ENCODE results near the gene WNK2.

WNK2 gene

DNA sequence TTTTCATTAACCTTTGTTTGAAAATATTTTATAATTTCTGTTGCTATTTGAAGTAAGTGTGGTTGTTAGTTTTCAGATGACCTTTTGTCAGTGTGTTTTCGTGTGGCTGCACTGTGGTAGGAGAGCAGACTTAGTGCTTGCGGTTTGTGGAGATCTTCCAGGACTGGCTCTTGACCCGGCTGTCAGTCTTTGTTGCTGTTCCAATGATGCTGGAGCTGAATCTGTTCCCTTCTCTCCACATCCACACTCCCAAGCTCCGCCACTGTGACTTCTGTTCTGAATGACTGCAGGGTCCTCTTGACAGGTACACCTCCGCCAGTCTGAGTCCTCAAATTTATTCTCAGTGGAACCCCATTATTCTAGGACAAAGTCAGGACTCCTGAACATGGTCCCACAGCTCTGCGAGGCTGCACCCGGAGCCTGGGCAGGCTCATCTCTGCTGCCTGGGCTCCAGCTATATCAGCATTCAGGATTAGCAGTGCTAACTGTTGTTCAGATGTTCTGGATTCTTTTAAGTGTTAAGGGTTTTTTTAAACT is 126.0 kb downstream of the WNK2 start:
- no peaks in the 10 kb centered on the region for H3K36me3 ChIP-seq (replicated peaks in 1 of 2; ENCODE audit: control insufficient read depth in 2 of 2, insufficient read depth in 2 of 2, low read length in 2 of 2)
- H2BK5ac ChIP-seq (ENCODE audit: low read length): no peak overlapping the region
- H3K79me1 ChIP-seq (ENCODE audit: low read depth, low read length): no peaks in the 10 kb centered on the region
- no peak overlapping the region for H4K8ac ChIP-seq (ENCODE audit: low read depth, low read length)
- H3K4me2 ChIP-seq (ENCODE audit: insufficient read depth, low read length, poor library complexity, severe bottlenecking): no peak overlapping the region
- H4K91ac ChIP-seq (ENCODE audit: low read depth, low read length, poor library complexity): no peak overlapping the region
- H2AK5ac ChIP-seq (ENCODE audit: low read depth, low read length): no peak overlapping the region
- no peak for DNase-seq (ENCODE audit: low spot score)
- H3K4me1 ChIP-seq (ENCODE audit: control insufficient read depth in 2 of 2, insufficient read depth in 1 of 2, low read depth in 1 of 2, low read length in 2 of 2): peaks cover 0 to 4% of the 10 kb centered on the region in 2 donors
- no peak overlapping the region for H2AFZ ChIP-seq (ENCODE audit: low read length)
- H3K9ac ChIP-seq (ENCODE audit: low read depth, low read length, poor library complexity): no peak overlapping the region
- H3K23ac ChIP-seq (ENCODE audit: low read depth, low read length, poor library complexity): no peak overlapping the region
- H2BK15ac ChIP-seq (ENCODE audit: low read length): no peak overlapping the region
- H3K4me3 ChIP-seq (ENCODE audit: low read length in 2 of 2): peak overlapping the region in 1 of 2 donors; percentile 48
- H3K27me3 ChIP-seq (ENCODE audit: control insufficient read depth in 3 of 3, insufficient read depth in 3 of 3, low read depth in 1 of 3, low read length in 3 of 3): no peaks in the 10 kb centered on the region
- H3K9me3 ChIP-seq (replicated peaks in 1 of 2; ENCODE audit: control insufficient read depth in 2 of 2, insufficient read depth in 1 of 2, low read depth in 1 of 2, low read length in 2 of 2): no peaks in the 10 kb centered on the region
- no peak overlapping the region for H3K18ac ChIP-seq (ENCODE audit: low read length)
- H2BK120ac ChIP-seq (ENCODE audit: low read depth, low read length): no peak overlapping the region
- H3K14ac ChIP-seq (ENCODE audit: low read length): no peak overlapping the region
- no peak overlapping the region for H3K27ac ChIP-seq (replicated peaks; ENCODE audit: low read length)
- no peak overlapping the region for H2BK12ac ChIP-seq (ENCODE audit: low read length)
- no CpG with 5 or more reads among the region's 7 CpGs for WGBS, 2 donors (ENCODE audit: extremely low coverage in 2 of 2, insufficient read length in 2 of 2, insufficient replicate concordance in 1 of 2)
- no peak overlapping the region for H3K4ac ChIP-seq (ENCODE audit: low read length)

DNA sequence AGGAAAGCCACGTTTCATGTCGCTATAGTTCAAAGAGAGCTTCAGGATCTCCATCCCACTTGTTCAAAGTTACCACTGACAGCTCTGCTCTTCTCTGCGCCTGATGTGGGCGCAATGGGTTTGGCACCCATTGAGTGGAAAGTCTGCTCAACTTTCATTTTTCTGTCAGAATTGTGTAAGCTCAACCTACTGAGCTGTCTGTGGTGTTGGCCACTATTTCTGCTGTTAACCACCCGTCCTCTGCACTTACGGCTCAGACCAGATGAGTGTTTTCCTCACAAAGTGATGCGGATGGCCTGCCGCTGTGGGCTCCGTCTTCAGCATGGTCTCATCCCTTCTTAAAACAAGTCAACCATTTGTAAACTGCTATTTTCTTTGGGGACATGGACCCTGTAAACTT is 131.2 kb downstream of the WNK2 start:
- Histone ChIP-seq H4K91ac (ENCODE audit: low read depth, low read length, poor library complexity) (no peak overlapping the region), H2AFZ (ENCODE audit: low read length) (no peak overlapping the region), H3K4me1 (ENCODE audit: control insufficient read depth in 2 of 2, insufficient read depth in 1 of 2, low read depth in 1 of 2, low read length in 2 of 2) (no peaks in the 10 kb centered on the region), H2BK120ac (ENCODE audit: low read depth, low read length) (no peak overlapping the region), H2BK15ac (ENCODE audit: low read length) (no peak overlapping the region), H2BK5ac (ENCODE audit: low read length) (no peak overlapping the region), H3K27ac (replicated peaks; ENCODE audit: low read length) (no peak overlapping the region), H2BK12ac (ENCODE audit: low read length) (no peak overlapping the region), H3K9me3 (replicated peaks in 1 of 2; ENCODE audit: control insufficient read depth in 2 of 2, insufficient read depth in 1 of 2, low read depth in 1 of 2, low read length in 2 of 2) (no peaks in the 10 kb centered on the region), H3K27me3 (ENCODE audit: control insufficient read depth in 3 of 3, insufficient read depth in 3 of 3, low read depth in 1 of 3, low read length in 3 of 3) (no peaks in the 10 kb centered on the region), H3K9ac (ENCODE audit: low read depth, low read length, poor library complexity) (no peak overlapping the region), H3K4me2 (ENCODE audit: insufficient read depth, low read length, poor library complexity, severe bottlenecking) (no peak overlapping the region), H2AK5ac (ENCODE audit: low read depth, low read length) (no peak overlapping the region), H3K18ac (ENCODE audit: low read length) (no peak overlapping the region), H3K4ac (ENCODE audit: low read length) (no peak overlapping the region), H3K36me3 (replicated peaks in 1 of 2; ENCODE audit: control insufficient read depth in 2 of 2, insufficient read depth in 2 of 2, low read length in 2 of 2) (no peaks in the 10 kb centered on the region), H3K4me3 (ENCODE audit: low read length in 2 of 2) (no peak overlapping the region), H3K79me1 (ENCODE audit: low read depth, low read length) (peaks cover 1% of the 10 kb centered on the region), H3K14ac (ENCODE audit: low read length) (no peak overlapping the region), H4K8ac (ENCODE audit: low read depth, low read length) (no peak overlapping the region), H3K23ac (ENCODE audit: low read depth, low read length, poor library complexity) (no peak overlapping the region)
- no peak for DNase-seq (ENCODE audit: low spot score)
- no CpG with 5 or more reads among the region's 9 CpGs for WGBS, 2 donors (ENCODE audit: extremely low coverage in 2 of 2, insufficient read length in 2 of 2, insufficient replicate concordance in 1 of 2)

DNA sequence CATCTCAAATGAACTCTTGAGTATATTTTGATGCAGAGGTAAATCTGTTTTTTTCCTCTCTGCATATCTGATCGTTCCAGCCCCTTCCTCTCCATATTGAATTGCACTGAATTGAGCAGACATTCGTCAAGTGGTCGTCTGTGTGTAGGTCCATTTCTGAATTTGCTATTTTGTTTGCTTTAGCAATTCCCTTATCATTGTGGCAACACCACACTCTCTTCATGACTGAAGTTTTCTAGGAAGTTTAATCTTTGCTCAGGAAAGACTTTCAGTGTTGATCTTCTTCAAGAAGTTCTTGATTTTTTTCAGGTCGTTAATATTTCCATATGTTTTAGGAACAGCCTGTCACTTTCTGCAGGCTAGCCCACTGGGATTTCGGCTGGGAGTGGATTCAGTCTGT is 132.0 kb downstream of the WNK2 start:
- no peak overlapping the region for H2BK120ac ChIP-seq (ENCODE audit: low read depth, low read length)

DNA sequence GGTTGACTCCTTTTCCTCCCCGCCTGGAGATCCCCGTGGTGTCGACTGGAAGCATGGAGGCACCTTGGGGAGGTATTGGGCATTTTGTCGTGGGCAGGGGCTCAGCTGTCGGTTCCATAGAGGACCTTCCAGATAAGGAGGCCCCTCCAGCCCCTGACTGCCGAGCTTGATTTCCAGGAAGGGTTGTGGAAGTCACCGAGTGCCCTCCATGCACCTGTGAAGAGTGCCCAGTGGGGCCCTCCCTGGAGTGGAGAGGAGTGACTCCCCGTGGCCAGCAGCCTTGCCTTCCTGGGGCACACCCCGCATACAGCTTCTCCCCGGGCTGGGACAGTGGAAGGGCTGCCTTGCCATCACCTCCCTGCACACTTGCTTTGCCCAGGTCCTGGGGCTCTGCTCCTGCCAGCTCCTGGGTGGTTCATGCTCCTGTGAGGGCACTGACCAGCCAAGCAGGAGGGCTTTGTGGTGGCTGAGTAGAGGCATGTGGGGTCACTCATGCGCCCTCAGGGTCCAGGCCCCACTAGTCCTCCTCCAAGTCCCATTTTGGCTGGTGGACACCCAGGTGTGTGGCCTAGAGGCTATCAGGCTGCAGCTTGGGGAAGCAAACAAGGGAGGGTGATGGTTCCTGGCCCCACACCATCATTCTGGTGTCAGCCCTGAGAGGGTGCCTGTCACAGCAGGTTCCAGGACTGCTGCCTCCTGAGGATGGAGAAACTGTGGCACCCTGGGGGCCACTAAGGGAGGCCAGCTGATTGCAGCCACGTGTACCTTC is 133.0 kb downstream of the WNK2 start:
- no peaks in the 10 kb centered on the region for H3K36me3 ChIP-seq (replicated peaks in 1 of 2; ENCODE audit: control insufficient read depth in 2 of 2, insufficient read depth in 2 of 2, low read length in 2 of 2)
- H3K27me3 ChIP-seq (ENCODE audit: control insufficient read depth in 3 of 3, insufficient read depth in 3 of 3, low read depth in 1 of 3, low read length in 3 of 3): no peaks in the 10 kb centered on the region
- H2AK5ac ChIP-seq (ENCODE audit: low read depth, low read length): peak overlapping the region; percentile 7
- no peak overlapping the region for H3K27ac ChIP-seq (replicated peaks; ENCODE audit: low read length)
- H2BK15ac ChIP-seq (ENCODE audit: low read length): no peak overlapping the region
- H3K4me1 ChIP-seq (ENCODE audit: control insufficient read depth in 2 of 2, insufficient read depth in 1 of 2, low read depth in 1 of 2, low read length in 2 of 2): no peaks in the 10 kb centered on the region
- H2AFZ ChIP-seq (ENCODE audit: low read length): no peak overlapping the region
- H4K8ac ChIP-seq (ENCODE audit: low read depth, low read length): no peak overlapping the region
- H3K4me3 ChIP-seq (ENCODE audit: low read length in 2 of 2): no peak overlapping the region
- no peaks in the 10 kb centered on the region for H3K9me3 ChIP-seq (replicated peaks in 1 of 2; ENCODE audit: control insufficient read depth in 2 of 2, insufficient read depth in 1 of 2, low read depth in 1 of 2, low read length in 2 of 2)
- H3K14ac ChIP-seq (ENCODE audit: low read length): peak overlapping the region; percentile 47
- no peak overlapping the region for H3K4ac ChIP-seq (ENCODE audit: low read length)
- H2BK5ac ChIP-seq (ENCODE audit: low read length): no peak overlapping the region
- H3K4me2 ChIP-seq (ENCODE audit: insufficient read depth, low read length, poor library complexity, severe bottlenecking): no peak overlapping the region
- no peak overlapping the region for H3K23ac ChIP-seq (ENCODE audit: low read depth, low read length, poor library complexity)
- H3K18ac ChIP-seq (ENCODE audit: low read length): peak overlapping the region; percentile 13
- peaks cover 1% of the 10 kb centered on the region for H3K79me1 ChIP-seq (ENCODE audit: low read depth, low read length)
- peak overlapping the region; percentile 50 for H3K9ac ChIP-seq (ENCODE audit: low read depth, low read length, poor library complexity)
- WGBS, 2 donors (ENCODE audit: extremely low coverage in 2 of 2, insufficient read length in 2 of 2, insufficient replicate concordance in 1 of 2): no CpG with 5 or more reads among the region's 12 CpGs
- H4K91ac ChIP-seq (ENCODE audit: low read depth, low read length, poor library complexity): no peak overlapping the region
- no peak for DNase-seq (ENCODE audit: low spot score)
- no peak overlapping the region for H2BK12ac ChIP-seq (ENCODE audit: low read length)
- H2BK120ac ChIP-seq (ENCODE audit: low read depth, low read length): no peak overlapping the region

More for the DNA sequence above, 132.0 kb downstream of the WNK2 start:
- Histone ChIP-seq H3K27ac (replicated peaks; ENCODE audit: low read length) (no peak overlapping the region), H3K27me3 (ENCODE audit: control insufficient read depth in 3 of 3, insufficient read depth in 3 of 3, low read depth in 1 of 3, low read length in 3 of 3) (no peaks in the 10 kb centered on the region), H3K4me1 (ENCODE audit: control insufficient read depth in 2 of 2, insufficient read depth in 1 of 2, low read depth in 1 of 2, low read length in 2 of 2) (no peaks in the 10 kb centered on the region), H2BK12ac (ENCODE audit: low read length) (no peak overlapping the region), H3K23ac (ENCODE audit: low read depth, low read length, poor library complexity) (no peak overlapping the region), H3K14ac (ENCODE audit: low read length) (no peak overlapping the region), H3K4ac (ENCODE audit: low read length) (no peak overlapping the region), H3K9me3 (replicated peaks in 1 of 2; ENCODE audit: control insufficient read depth in 2 of 2, insufficient read depth in 1 of 2, low read depth in 1 of 2, low read length in 2 of 2) (no peaks in the 10 kb centered on the region), H3K18ac (ENCODE audit: low read length) (no peak overlapping the region), H2BK15ac (ENCODE audit: low read length) (no peak overlapping the region), H2AK5ac (ENCODE audit: low read depth, low read length) (no peak overlapping the region), H4K91ac (ENCODE audit: low read depth, low read length, poor library complexity) (no peak overlapping the region), H3K36me3 (replicated peaks in 1 of 2; ENCODE audit: control insufficient read depth in 2 of 2, insufficient read depth in 2 of 2, low read length in 2 of 2) (no peaks in the 10 kb centered on the region), H2AFZ (ENCODE audit: low read length) (no peak overlapping the region), H2BK5ac (ENCODE audit: low read length) (no peak overlapping the region), H3K4me3 (ENCODE audit: low read length in 2 of 2) (no peak overlapping the region), H3K4me2 (ENCODE audit: insufficient read depth, low read length, poor library complexity, severe bottlenecking) (no peak overlapping the region), H3K9ac (ENCODE audit: low read depth, low read length, poor library complexity) (no peak overlapping the region), H3K79me1 (ENCODE audit: low read depth, low read length) (peaks cover 1% of the 10 kb centered on the region), H4K8ac (ENCODE audit: low read depth, low read length) (no peak overlapping the region)
- WGBS, 2 donors (ENCODE audit: extremely low coverage in 2 of 2, insufficient read length in 2 of 2, insufficient replicate concordance in 1 of 2): no CpG with 5 or more reads among the region's 5 CpGs
- no peak for DNase-seq (ENCODE audit: low spot score)

Data from neuronal stem cell (in vitro differentiated cells).